Lung (tissue), 12 donors: Measurements from ENCODE around the gene ZNF266. TPM values are rescaled to one million over a fixed set of nuclear protein-coding genes. Genes with fewer than 3 reads are reported as not detected.
A peak's percentile ranks its signal among the peaks of the same experiment; 100 is the strongest.

Experiments
- ATAC-seq: fragments of 200-7000 bp; cut with Tn5 transposase; one replicate; pipeline ENCODE4 v1.9.1; 2020; ENCODE audit warnings: moderate number of reproducible peaks; ENCODE audit not compliant: insufficient read depth, low FRiP score
- DNase-seq, 3 donors: peaks; one replicate each; pipeline ENCODE4 v3.0.0-alpha.2; 2013 to 2017
- H3K27ac ChIP-seq, 2 donors: one replicate each; pipeline ENCODE4 v1.5.1; 2013; ENCODE audit warnings: mild to moderate bottlenecking in 2 of 2, moderate library complexity in 2 of 2, control low read depth in 1 of 2, inconsistent platforms in 1 of 2, low read depth in 1 of 2, low read length in 1 of 2
- H3K27me3 ChIP-seq, 3 donors: one replicate each; pipeline ENCODE4 v1.5.1; 2013; ENCODE audit warnings: low read length in 2 of 3; ENCODE audit not compliant: control insufficient read depth in 3 of 3, insufficient read depth in 3 of 3
- H3K36me3 ChIP-seq, 4 donors: one replicate each; pipeline ENCODE4 v1.5.1; 2013; ENCODE audit warnings: low read length in 4 of 4, mild to moderate bottlenecking in 1 of 4, moderate library complexity in 1 of 4; ENCODE audit not compliant: control insufficient read depth in 4 of 4, insufficient read depth in 4 of 4
- H3K4me1 ChIP-seq, 5 donors: one replicate each; pipeline ENCODE4 v1.5.1; 2013; ENCODE audit warnings: low read length in 5 of 5, mild to moderate bottlenecking in 2 of 5, moderate library complexity in 1 of 5; ENCODE audit not compliant: control insufficient read depth in 5 of 5, insufficient read depth in 5 of 5
- H3K4me3 ChIP-seq: one replicate; pipeline ENCODE4 v1.5.1; 2013; ENCODE audit warnings: mild to moderate bottlenecking, control low read depth, moderate library complexity
- H3K9ac ChIP-seq, 2 donors: one replicate each; pipeline ENCODE4 v1.5.1; 2013; ENCODE audit warnings: low read length in 2 of 2, control low read depth in 1 of 2; ENCODE audit not compliant: insufficient read depth in 1 of 2
- H3K9me3 ChIP-seq, 4 donors: one replicate each; pipeline ENCODE4 v1.5.1; 2013; ENCODE audit warnings: low read length in 3 of 4, mild to moderate bottlenecking in 1 of 4, moderate library complexity in 1 of 4; ENCODE audit not compliant: control insufficient read depth in 4 of 4, insufficient read depth in 3 of 4
- CTCF ChIP-seq: IDR thresholded peaks from 2 replicates; pipeline ENCODE4 v1.5.1; 2012; ENCODE audit warnings: mild to moderate bottlenecking; ENCODE audit errors: control extremely low read depth, extremely low read depth
- WGBS, 2 donors: extraction: QIAGEN DNeasy Blood & Tissue Kit; methylation state at CpG; one replicate each; pipeline ENCODE4 v1.1.7; 2013; 5-methylcytosine and 5-hydroxymethylcytosine counted together
- polyA plus RNA-seq, 2 donors: library from polyadenylated mRNA; stranded (reverse); fragments of 200-250 nt; gene quantifications; one replicate each; pipeline ENCODE4 v1.2.1, GENCODE V29; 2013
- total RNA-seq, 2 donors: library from RNA; depleted of rRNA in 1 of 2; stranded (reverse); fragments of >200 nt in 1 of 2; gene quantifications; one replicate each; pipeline ENCODE4 v1.2.1, GENCODE V29; 2014 to 2021
- donor health status: control.
- donor health status: control.
- donor health status: Bipolar disorder and iron deficiency.
- donor health status: healthy.
- donor health status: DM: yes; HTN: yes; CAD: no.

ZNF266 gene
- total and polyA plus RNA-seq, 4 donors, result 17.3 to 33.8 (median 23.6) TPM

DNA sequence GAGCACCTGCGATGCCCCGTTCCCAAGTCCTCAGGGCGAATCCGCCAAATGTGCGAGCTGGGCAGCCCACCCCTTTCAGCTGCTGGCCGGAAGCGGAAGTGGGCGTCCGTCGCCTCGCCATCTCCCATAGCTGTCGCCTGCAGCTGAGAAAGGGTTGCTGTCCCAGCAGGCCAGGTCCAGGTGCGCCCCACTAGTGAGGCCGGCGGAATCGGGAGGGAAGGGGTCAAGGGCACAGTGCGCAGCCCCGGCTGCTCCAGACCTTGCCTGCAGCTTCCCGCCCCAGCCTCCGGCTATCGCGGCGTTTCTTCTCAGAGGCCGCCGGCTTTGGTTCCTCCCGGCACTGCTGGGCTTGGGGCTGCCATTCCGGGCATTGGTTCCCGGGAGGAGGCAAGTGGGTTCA, 72.5 kb downstream of the ZNF266 start, which contains the start of gene ZNF177:
ZNF177 (plus strand) TSS at position 109 of the 400 bp plus-strand sequence. CDS start 15,299 bp downstream, outside the sequence.
- WGBS, 2 donors, result 1 to 3% methylated on average over 19 to 28 of the region's 28 CpGs
- H3K4me1 ChIP-seq, result peaks cover 0 to 6% (median 4%) of the 10 kb centered on the region in 5 donors
- H3K4me3 ChIP-seq, result no peak within 1 kb of the TSS
- peaks cover 8 to 47% (median 12%) of the 10 kb centered on the region in 4 donors for H3K9me3 ChIP-seq
- no peak within 1 kb of the TSS for H3K27ac ChIP-seq
- DNase-seq (peak; percentile 63 to 78 (median 71)), ATAC-seq (no peak)
- H3K36me3 ChIP-seq, result peaks cover 0 to 32% (median 15%) of the 10 kb centered on the region in 4 donors
- H3K27me3 ChIP-seq, result no peaks in the 10 kb centered on the region
- TF ChIP-seq CTCF, result no peak
- peak within 1 kb of the TSS; percentile 49 to 61 for H3K9ac ChIP-seq

Other genes with a start within 250 kb of the ZNF266 start
- not detected for gene OR7D4, start 216.0 kb downstream of the ZNF266 start, total RNA-seq
- not detected for gene OR7D4, start 216.0 kb downstream of the ZNF266 start, polyA plus RNA-seq
- gene OR7E24, start 184.6 kb downstream of the ZNF266 start, total RNA-seq, result not detected
- gene OR7E24, start 184.6 kb downstream of the ZNF266 start, polyA plus RNA-seq, result not detected
- gene ZNF699, start 125.7 kb downstream of the ZNF266 start, total RNA-seq, result 10 to 100 TPM in 1 of 2 donors, 1 to 10 TPM in 1; 8.5 to 13.8 TPM
- gene ZNF699, start 125.7 kb downstream of the ZNF266 start, polyA plus RNA-seq, result 1 to 10 TPM in 1 of 2 donors, under 1 TPM in 1; 0.59 to 3.3 TPM
- 10 to 100 TPM; 13.5 to 57.9 TPM for gene ZNF559, start 111.4 kb downstream of the ZNF266 start, total RNA-seq
- gene ZNF559, start 111.4 kb downstream of the ZNF266 start, polyA plus RNA-seq, result 10 to 100 TPM in 1 of 2 donors, 1 to 10 TPM in 1; 9.3 to 16.5 TPM
- 10 to 100 TPM in 1 of 2 donors, 1 to 10 TPM in 1; 1.7 to 11.5 TPM for gene ZNF177, start 72.6 kb downstream of the ZNF266 start, total RNA-seq
- 1 to 10 TPM in 1 of 2 donors, under 1 TPM in 1; 1.00 to 1.6 TPM for gene ZNF177, start 72.6 kb downstream of the ZNF266 start, polyA plus RNA-seq
- not detected for gene ZNF560, start 63.0 kb upstream of the ZNF266 start, total RNA-seq
- under 1 TPM; 0.05 to 0.24 TPM for gene ZNF560, start 63.0 kb upstream of the ZNF266 start, polyA plus RNA-seq
- gene ZNF426, start 103.1 kb upstream of the ZNF266 start, total RNA-seq, result 10 to 100 TPM; 14.8 to 24.0 TPM
- gene ZNF426, start 103.1 kb upstream of the ZNF266 start, polyA plus RNA-seq, result 1 to 10 TPM; 2.6 to 4.1 TPM
- gene ZNF121, start 148.9 kb upstream of the ZNF266 start, total RNA-seq, result 10 to 100 TPM; 24.7 to 49.3 TPM
- 10 to 100 TPM in 1 of 2 donors, 1 to 10 TPM in 1; 4.7 to 10.6 TPM for gene ZNF121, start 148.9 kb upstream of the ZNF266 start, polyA plus RNA-seq
- 10 to 100 TPM; 31.5 to 53.2 TPM for gene ZNF561, start 185.7 kb upstream of the ZNF266 start, total RNA-seq
- 10 to 100 TPM; 17.0 to 21.1 TPM for gene ZNF561, start 185.7 kb upstream of the ZNF266 start, polyA plus RNA-seq
- gene ZNF562, start 239.5 kb upstream of the ZNF266 start, total RNA-seq, result 10 to 100 TPM; 26.8 to 45.9 TPM
- 1 to 10 TPM; 6.2 to 9.8 TPM for gene ZNF562, start 239.5 kb upstream of the ZNF266 start, polyA plus RNA-seq